Lower leg skin (tissue), 4 donors: Measurements from ENCODE around the gene CTNND1. TPM values are rescaled to one million over a fixed set of nuclear protein-coding genes. Genes with fewer than 3 reads are reported as not detected.
"Not testable (repeated sequence)": the region's sequence is repeated elsewhere in the genome, so short reads cannot be mapped to it uniquely, and the experiment has no call there.

Experiments
- DNase-seq, 2 donors: peaks; one replicate each; pipeline ENCODE4 v3.0.0-alpha.2; 2019; ENCODE audit warnings: low spot score in 2 of 2
- H3K4me3 ChIP-seq: fragments of 200-600 bp; sonication (generic); 2 replicates; pipeline ENCODE4 v1.5.1; 2017; ENCODE audit warnings: mild to moderate bottlenecking, low read depth; ENCODE audit not compliant: poor library complexity, severe bottlenecking
- CTCF ChIP-seq, 3 donors: fragments of 450-650 bp; IDR thresholded peaks; one replicate each; pipeline ENCODE4 v1.5.1; 2016; ENCODE audit warnings: antibody characterized with exemption in 3 of 3, mild to moderate bottlenecking in 3 of 3, moderate library complexity in 2 of 3
- POLR2A ChIP-seq, 2 donors: fragments of 450-650 bp; IDR thresholded peaks; one replicate each; pipeline ENCODE4 v1.6.1; 2016 to 2017; ENCODE audit warnings: antibody characterized with exemption in 2 of 2, mild to moderate bottlenecking in 1 of 2, moderate library complexity in 1 of 2
- WGBS, 2 donors: methylation state at CpG; one replicate each; pipeline ENCODE4 v1.1.5; 2018; 5-methylcytosine and 5-hydroxymethylcytosine counted together
- intact Hi-C: fragments of 100-400 bp; cut with DNase I; formaldehyde crosslinking; loops from one replicate; pipeline ENCODE4 v1.15.0; 2023; ENCODE audit warnings: low total_unique reads
- total RNA-seq, 4 donors: library from RNA; depleted of rRNA; stranded (reverse); fragments of >200 nt; gene quantifications; one replicate each; pipeline ENCODE4 v1.1.0, GENCODE V29; 2016

The CTNND1 gene
- 100 to 1,000 TPM; 186 to 243 (median 197) TPM for total RNA-seq

GRCh38 chr11:57761301-57762234, at the start of gene CTNND1:
TSS of gene CTNND1 (plus strand) at chr11:57761802. CDS start at chr11:57791479, 29,677 bp downstream.
- intact Hi-C loops = no loop called here
- H3K4me3 ChIP-seq = peak within 1 kb of the TSS; percentile 36
- DNase-seq = peak; percentile 91 to 96
- TF ChIP-seq CTCF (IDR thresholded peaks at IDR 0.05) (no peak), POLR2A (IDR thresholded peaks at IDR 0.05) (no peak)
- WGBS, 2 donors = 4 to 6% methylated on average over 13 of the region's 13 CpGs

- intact Hi-C loops = no loop called here
- TF ChIP-seq POLR2A (IDR thresholded peaks at IDR 0.05) (no peak), CTCF (IDR thresholded peaks at IDR 0.05) (no peak)
- H3K4me3 ChIP-seq = peak within 1 kb of the TSS; percentile 98
- DNase-seq = peak; percentile 96 to 98
- WGBS, 2 donors = 0 to 1% methylated on average over 52 of the region's 53 CpGs
These were observed 49.1 kb upstream of the CTNND1 start, which contains the start of gene TMX2 for GRCh38 chr11:57712256-57713150. TSS of gene TMX2 (plus strand) at chr11:57712593. CDS start at chr11:57712619, 26 bp downstream.

GRCh38 chr11:57713835-57714234, 47.8 kb upstream of the CTNND1 start:
- 91 to 96% methylated on average over 2 of the region's 2 CpGs for WGBS, 2 donors
- TF ChIP-seq POLR2A (IDR thresholded peaks at IDR 0.05) (no peak), CTCF (IDR thresholded peaks at IDR 0.05) (no peak)
- H3K4me3 ChIP-seq = no peak overlapping the region
- intact Hi-C loops = no loop called here
- DNase-seq = no peak

GRCh38 chr11:57716726-57717125, 44.9 kb upstream of the CTNND1 start:
- peak in 1 of 2 donors; percentile 61 for DNase-seq
- H3K4me3 ChIP-seq, intact Hi-C loops: not testable (repeated sequence)
- 96% methylated on average over 12 of the region's 34 CpGs; no CpG with 5 or more reads in 1 of the 2 donors for WGBS, 2 donors

- intact Hi-C loops = no loop called here
- TF ChIP-seq CTCF (IDR thresholded peaks at IDR 0.05) (no peak), POLR2A (IDR thresholded peaks at IDR 0.05) (no peak)
- 40 to 52% methylated on average over 2 of the region's 2 CpGs for WGBS, 2 donors
- no peak overlapping the region for H3K4me3 ChIP-seq
- no peak for DNase-seq
These were observed 34.4 kb upstream of the CTNND1 start for GRCh38 chr11:57727185-57727584.

GRCh38 chr11:57728829-57729228, 32.8 kb upstream of the CTNND1 start:
- H3K4me3 ChIP-seq = no peak overlapping the region
- WGBS, 2 donors = 75 to 86% methylated on average over 7 of the region's 7 CpGs
- peak in 1 of 2 donors; percentile 25 for DNase-seq
- no peak for TF ChIP-seq CTCF (IDR thresholded peaks at IDR 0.05)
- TF ChIP-seq POLR2A (IDR thresholded peaks at IDR 0.05) = no peak
- intact Hi-C loops = no loop called here
